GM23248 (cell line): Measurements from ENCODE around the gene NEUROD2. TPM values are rescaled to one million over a fixed set of nuclear protein-coding genes. Genes with fewer than 3 reads are reported as not detected.

Source experiments
- DNase-seq: peaks from one replicate; pipeline ENCODE4 v3.0.0-alpha.2; 2015
- H2AFZ ChIP-seq: fragments of 200-600 bp; sonication (generic); 2 replicates; pipeline ENCODE4 v1.6.1; 2016; ENCODE audit warnings: antibody characterized with exemption
- H3F3A ChIP-seq: fragments of 200-600 bp; sonication (generic); 2 replicates; pipeline ENCODE4 v1.6.1; 2016; ENCODE audit warnings: mild to moderate bottlenecking, antibody characterized with exemption, mixed run types; ENCODE audit not compliant: insufficient read depth
- H3K27ac ChIP-seq: fragments of 200-600 bp; sonication (generic); 2 replicates; pipeline ENCODE4 v1.5.1; 2016; ENCODE audit warnings: mild to moderate bottlenecking
- H3K27me3 ChIP-seq: fragments of 200-600 bp; sonication (generic); replicated peaks from 2 replicates; pipeline ENCODE4 v1.6.1; 2016; ENCODE audit warnings: mild to moderate bottlenecking; ENCODE audit not compliant: insufficient read depth
- H3K36me3 ChIP-seq: fragments of 200-600 bp; sonication (generic); 2 replicates; pipeline ENCODE4 v1.6.1; 2016; ENCODE audit warnings: low read depth, mild to moderate bottlenecking
- H3K4me1 ChIP-seq: fragments of 200-600 bp; sonication (generic); 2 replicates; pipeline ENCODE4 v1.6.1; 2016; ENCODE audit warnings: mild to moderate bottlenecking; ENCODE audit not compliant: insufficient read depth
- H3K4me2 ChIP-seq: fragments of 200-600 bp; sonication (generic); one replicate; pipeline ENCODE4 v1.6.1; 2016; ENCODE audit warnings: mild to moderate bottlenecking; ENCODE audit not compliant: unreplicated experiment
- H3K4me3 ChIP-seq: fragments of 200-600 bp; sonication (generic); 2 replicates; pipeline ENCODE4 v1.5.1; 2016; ENCODE audit warnings: mild to moderate bottlenecking
- H3K79me2 ChIP-seq: fragments of 200-600 bp; sonication (generic); 2 replicates; pipeline ENCODE4 v1.6.1; 2016; ENCODE audit warnings: mild to moderate bottlenecking; ENCODE audit not compliant: insufficient read depth
- H3K9ac ChIP-seq: fragments of 200-600 bp; sonication (generic); 2 replicates; pipeline ENCODE4 v1.6.1; 2016; ENCODE audit warnings: mild to moderate bottlenecking
- H3K9me2 ChIP-seq: fragments of 200-600 bp; sonication (generic); 2 replicates; pipeline ENCODE4 v1.6.1; 2016; ENCODE audit warnings: mixed run types, mild to moderate bottlenecking, moderate library complexity; ENCODE audit not compliant: insufficient read depth
- H3K9me3 ChIP-seq: fragments of 200-600 bp; sonication (generic); one replicate; pipeline ENCODE4 v1.6.1; 2017; ENCODE audit warnings: low read depth
- H4K20me1 ChIP-seq: fragments of 200-600 bp; sonication (generic); 2 replicates; pipeline ENCODE4 v1.6.0; 2016; ENCODE audit not compliant: insufficient read depth
- EZH2 ChIP-seq: fragments of 200-600 bp; sonication (generic); IDR thresholded peaks from 2 replicates; pipeline ENCODE4 v1.6.1; 2018; ENCODE audit warnings: antibody characterized with exemption, mild to moderate bottlenecking; ENCODE audit not compliant: insufficient read depth, poor library complexity, severe bottlenecking
- EZH2phosphoT487 ChIP-seq: fragments of 200-600 bp; sonication (generic); IDR thresholded peaks from 2 replicates; pipeline ENCODE4 v1.6.1; 2018; ENCODE audit warnings: antibody characterized with exemption, moderate library complexity, mild to moderate bottlenecking, low read depth; ENCODE audit not compliant: insufficient read depth
- WGBS, 2 experiments: methylation state at CpG; one replicate each; pipeline ENCODE4 v1.1.6; 2015 to 2017; ENCODE audit warnings: low lambda C conversion rate in 2 of 2, low coverage in 1 of 2; ENCODE audit errors: missing lambda C conversion rate in 2 of 2; 5-methylcytosine and 5-hydroxymethylcytosine counted together
- in situ Hi-C: fragments of 300-500 bp; cut with MboI; formaldehyde crosslinking; loops from 2 replicates; pipeline ENCODE4 v1.15.0; 2020
- polyA plus RNA-seq: library from polyadenylated mRNA; unstranded; fragments of >200 nt; fragmentation: Nextera tagmentation; extraction: Ambion mirVana; gene quantifications from 2 replicates; pipeline ENCODE4 v1.2.1, GENCODE V29; 2016
- total RNA-seq: library from RNA; depleted of rRNA; stranded (reverse); fragments of >200 nt; shearing (Covaris generic); gene quantifications from 2 replicates; pipeline ENCODE4 v1.2.3, GENCODE V29; 2014

NEUROD2 gene
- total and polyA plus RNA-seq, 2 experiments from 2014 or later, result not detected

GRCh38 chr17:39576187-39576586 lies 31.5 kb downstream of the NEUROD2 start:
- H3K36me3 ChIP-seq, result no peaks in the 10 kb centered on the region
- peak; percentile 52 for DNase-seq
- no peaks in the 10 kb centered on the region for H3K9me3 ChIP-seq
- no peak overlapping the region for H2AFZ ChIP-seq
- H3F3A ChIP-seq, result peaks cover 19% of the 10 kb centered on the region
- no peaks in the 10 kb centered on the region for H4K20me1 ChIP-seq
- H3K9ac ChIP-seq, result no peak overlapping the region
- H3K4me2 ChIP-seq, result no peak overlapping the region
- H3K27ac ChIP-seq, result no peak overlapping the region
- H3K27me3 ChIP-seq, result 0 out of 2 replicates have a peak, but pooled peaks cover 4% of the 10 kb centered on the region
- no peak overlapping the region for H3K4me3 ChIP-seq
- TF ChIP-seq EZH2 (no peak), EZH2phosphoT487 (no peak)
- 12 to 19% methylated on average over 7 of the region's 7 CpGs for WGBS, 2 experiments
- H3K4me1 ChIP-seq, result no peaks in the 10 kb centered on the region
- in situ Hi-C loops, result no loop called here
- H3K79me2 ChIP-seq, result no peaks in the 10 kb centered on the region
- H3K9me2 ChIP-seq, result no peaks in the 10 kb centered on the region

DNA sequence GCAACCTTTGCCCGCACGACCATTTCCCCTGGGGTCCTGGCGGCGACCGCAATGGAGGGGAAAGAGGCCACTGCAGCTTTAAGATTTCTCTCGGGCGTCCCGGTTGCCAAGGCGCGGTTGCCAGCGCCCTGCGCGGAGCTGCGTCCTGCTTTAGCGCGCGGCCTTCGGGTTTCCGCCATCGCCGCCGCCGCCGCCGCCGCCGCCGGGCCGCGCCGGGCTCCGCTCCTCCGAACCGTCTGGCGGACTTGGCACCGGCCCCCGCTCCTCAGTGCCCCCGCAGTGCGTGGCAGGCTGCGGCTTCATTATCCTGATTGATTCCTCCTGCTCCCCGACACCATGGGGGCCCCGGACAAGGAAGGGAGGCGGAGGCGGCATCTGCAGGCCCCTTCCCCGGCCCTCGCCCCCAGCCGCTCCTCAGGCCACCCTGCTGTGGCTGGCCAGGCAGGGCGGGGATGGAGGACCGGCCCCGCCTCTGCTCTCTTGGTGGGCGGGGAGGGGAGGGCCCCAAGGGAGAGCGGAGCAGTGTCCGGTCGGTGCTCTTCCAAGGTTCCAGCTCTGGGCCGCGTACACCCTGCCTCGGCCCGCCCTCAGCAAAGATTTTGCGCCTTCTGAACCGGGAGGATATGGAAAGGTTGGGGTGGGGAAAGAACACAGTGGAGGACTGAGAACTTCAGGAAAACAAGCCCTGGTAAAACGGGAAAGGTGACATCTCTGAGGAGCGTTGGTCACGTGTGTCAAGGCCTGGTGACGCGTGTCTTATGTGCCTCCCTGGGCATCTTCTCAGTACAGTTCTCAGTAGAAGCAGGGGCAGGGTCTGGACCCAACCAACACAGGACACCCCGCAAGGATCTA lies 34.0 kb downstream of the NEUROD2 start:
- H3F3A ChIP-seq, result peaks cover 21% of the 10 kb centered on the region
- peak overlapping the region; percentile 72 for H3K9ac ChIP-seq
- peak overlapping the region; percentile 31 for H3K27ac ChIP-seq
- WGBS, 2 experiments, result 2% methylated on average over 42 to 65 of the region's 66 CpGs
- DNase-seq, result peak; percentile 88
- H3K9me2 ChIP-seq, result no peaks in the 10 kb centered on the region
- H3K4me3 ChIP-seq, result peak overlapping the region; percentile 72
- no peaks in the 10 kb centered on the region for H3K9me3 ChIP-seq
- H4K20me1 ChIP-seq, result no peaks in the 10 kb centered on the region
- H3K27me3 ChIP-seq, result 0 out of 2 replicates have a peak, but pooled peaks cover 4% of the 10 kb centered on the region
- H3K4me2 ChIP-seq, result peak overlapping the region; percentile 52
- H3K36me3 ChIP-seq, result no peaks in the 10 kb centered on the region
- H3K79me2 ChIP-seq, result no peaks in the 10 kb centered on the region
- in situ Hi-C loops, result no loop called here
- no peaks in the 10 kb centered on the region for H3K4me1 ChIP-seq
- TF ChIP-seq EZH2phosphoT487 (no peak), EZH2 (no peak)
- peak overlapping the region; percentile 79 for H2AFZ ChIP-seq

GRCh38 chr17:39572121-39572520 lies 35.6 kb downstream of the NEUROD2 start:
- H3K36me3 ChIP-seq, result no peaks in the 10 kb centered on the region
- H2AFZ ChIP-seq, result no peak overlapping the region
- no peak for TF ChIP-seq EZH2phosphoT487
- no peak for TF ChIP-seq EZH2
- H3K9me3 ChIP-seq, result no peaks in the 10 kb centered on the region
- H3K9me2 ChIP-seq, result no peaks in the 10 kb centered on the region
- DNase-seq, result no peak
- 89 to 93% methylated on average over 2 of the region's 2 CpGs for WGBS, 2 experiments
- H3K4me3 ChIP-seq, result no peak overlapping the region
- H3K4me1 ChIP-seq, result no peaks in the 10 kb centered on the region
- no peak overlapping the region for H3K27ac ChIP-seq
- in situ Hi-C loops, result no loop called here
- no peaks in the 10 kb centered on the region for H3K27me3 ChIP-seq
- H3K4me2 ChIP-seq, result no peak overlapping the region
- no peaks in the 10 kb centered on the region for H4K20me1 ChIP-seq
- H3K79me2 ChIP-seq, result no peaks in the 10 kb centered on the region
- peaks cover 21% of the 10 kb centered on the region for H3F3A ChIP-seq
- H3K9ac ChIP-seq, result no peak overlapping the region

- H3K79me2 ChIP-seq, result no peaks in the 10 kb centered on the region
- TF ChIP-seq EZH2phosphoT487 (no peak), EZH2 (no peak)
Measured at GRCh38 chr17:39569126-39569525, 38.6 kb downstream of the NEUROD2 start.

More at GRCh38 chr17:39569126-39569525, 38.6 kb downstream of the NEUROD2 start:
- no peak overlapping the region for H2AFZ ChIP-seq
- no peaks in the 10 kb centered on the region for H3K9me2 ChIP-seq
- no peak overlapping the region for H3K4me3 ChIP-seq
- no peaks in the 10 kb centered on the region for H3K27me3 ChIP-seq
- H3K4me1 ChIP-seq, result no peaks in the 10 kb centered on the region
- no peak overlapping the region for H3K4me2 ChIP-seq
- H3K9ac ChIP-seq, result no peak overlapping the region
- in situ Hi-C loops, result no loop called here
- 14 to 38% methylated on average over 1 of the region's 1 CpG for WGBS, 2 experiments
- no peak overlapping the region for H3K27ac ChIP-seq
- H3K9me3 ChIP-seq, result no peaks in the 10 kb centered on the region
- no peak for DNase-seq
- H3K36me3 ChIP-seq, result no peaks in the 10 kb centered on the region
- H3F3A ChIP-seq, result peaks cover 21% of the 10 kb centered on the region
- no peaks in the 10 kb centered on the region for H4K20me1 ChIP-seq
